IMR-90 (cell line): ENCODE measurements around the gene TNRC18.

ENCODE experiments used
- BHLHE40 ChIP-seq: fragments of 150-350 bp; IDR thresholded peaks from 2 replicates; pipeline ENCODE4 v1.6.1; 2016; ENCODE audit warnings: mild to moderate bottlenecking, low read depth, low read length
- CEBPB ChIP-seq: IDR thresholded peaks from 2 replicates; pipeline ENCODE4 v1.6.1; 2012; ENCODE audit warnings: low read depth, low read length, improper control_type of control experiment
- CHD1 ChIP-seq: IDR thresholded peaks from 2 replicates; pipeline ENCODE4 v1.6.1; 2012; ENCODE audit warnings: low read depth, low read length, improper control_type of control experiment
- CTCF ChIP-seq: conservative IDR thresholded peaks from 2 replicates; pipeline ENCODE4 v1.5.1; 2012; ENCODE audit warnings: mild to moderate bottlenecking, low read depth, low read length, improper control_type of control experiment
- ELK1 ChIP-seq: fragments of 150-350 bp; IDR thresholded peaks from 2 replicates; pipeline ENCODE4 v1.6.1; 2016; ENCODE audit warnings: low read depth, mild to moderate bottlenecking, low read length, moderate library complexity, borderline replicate concordance
- MAFK ChIP-seq: IDR thresholded peaks from 2 replicates; pipeline ENCODE4 v1.6.1; 2012; ENCODE audit warnings: low read depth, low read length, improper control_type of control experiment
- MAZ ChIP-seq: IDR thresholded peaks from 2 replicates; pipeline ENCODE4 v1.6.1; 2012; ENCODE audit warnings: low read depth, mild to moderate bottlenecking, low read length, improper control_type of control experiment, moderate library complexity, borderline replicate concordance
- MXI1 ChIP-seq: IDR thresholded peaks from 2 replicates; pipeline ENCODE4 v1.6.1; 2012; ENCODE audit warnings: low read depth, mild to moderate bottlenecking, low read length, moderate library complexity, borderline replicate concordance
- POLR2A ChIP-seq: IDR thresholded peaks from 2 replicates; pipeline ENCODE4 v1.6.1; 2012; ENCODE audit warnings: mild to moderate bottlenecking, low read depth, low read length
- RAD21 ChIP-seq: IDR thresholded peaks from 2 replicates; pipeline ENCODE4 v1.6.1; 2012; ENCODE audit warnings: low read length, improper control_type of control experiment
- RCOR1 ChIP-seq: IDR thresholded peaks from 2 replicates; pipeline ENCODE4 v1.6.1; 2012; ENCODE audit warnings: mild to moderate bottlenecking, low read length, improper control_type of control experiment; ENCODE audit not compliant: insufficient replicate concordance
- RFX5 ChIP-seq: IDR thresholded peaks from 2 replicates; pipeline ENCODE4 v1.8.0; 2012; ENCODE audit warnings: low read depth, mild to moderate bottlenecking, low read length, moderate library complexity
- SMC3 ChIP-seq: fragments of 150-350 bp; IDR thresholded peaks from 2 replicates; pipeline ENCODE4 v1.6.1; 2016; ENCODE audit warnings: low read depth, mild to moderate bottlenecking, antibody characterized with exemption, low read length, moderate library complexity
- USF2 ChIP-seq: fragments of 150-350 bp; IDR thresholded peaks from 2 replicates; pipeline ENCODE4 v1.6.1; 2017; ENCODE audit warnings: mild to moderate bottlenecking, antibody characterized with exemption, low read length, low read depth

DNA sequence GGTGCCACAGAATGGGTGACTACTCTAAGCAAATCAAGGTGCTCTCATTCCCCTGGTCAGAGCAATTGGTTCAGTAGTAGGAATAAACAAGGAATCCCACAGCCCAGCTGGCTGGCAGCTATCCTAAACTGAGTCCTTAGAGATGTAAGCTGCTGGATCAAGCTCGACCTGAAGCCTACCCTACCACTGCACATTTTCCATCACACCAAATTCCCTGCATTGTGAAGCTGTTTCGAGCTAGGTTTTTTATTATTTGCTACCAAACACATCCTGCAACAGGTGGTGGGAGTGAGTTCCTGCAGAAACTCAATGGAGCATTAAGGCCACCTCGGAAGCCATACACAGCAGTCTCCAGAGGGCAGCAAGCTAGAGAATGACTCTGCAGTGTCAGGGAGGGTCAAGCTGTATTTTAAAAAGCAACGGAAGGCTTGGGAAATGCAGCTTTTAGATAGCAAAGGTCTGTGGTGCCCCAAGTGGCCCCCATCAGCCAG is 33.7 kb upstream of the TNRC18 start:
- no peak for TF ChIP-seq CTCF
- no peak for TF ChIP-seq CEBPB
- TF ChIP-seq CHD1, result no peak
- no peak for TF ChIP-seq RCOR1
- TF ChIP-seq RAD21, result no peak
- no peak for TF ChIP-seq POLR2A
- TF ChIP-seq MAZ, result no peak
- no peak for TF ChIP-seq BHLHE40
- TF ChIP-seq RFX5, result no peak
- no peak for TF ChIP-seq ELK1
- no peak for TF ChIP-seq SMC3
- TF ChIP-seq MAFK, result no peak
- TF ChIP-seq MXI1, result no peak
- no peak for TF ChIP-seq USF2
